ENCODE measurements around the gene UNC45A. TPM values are rescaled to one million over a fixed set of nuclear protein-coding genes. Genes with fewer than 3 reads are reported as not detected.

UNC45A gene
- total RNA-seq, 1 donor from 2014 or later, result 56.2 TPM

DNA sequence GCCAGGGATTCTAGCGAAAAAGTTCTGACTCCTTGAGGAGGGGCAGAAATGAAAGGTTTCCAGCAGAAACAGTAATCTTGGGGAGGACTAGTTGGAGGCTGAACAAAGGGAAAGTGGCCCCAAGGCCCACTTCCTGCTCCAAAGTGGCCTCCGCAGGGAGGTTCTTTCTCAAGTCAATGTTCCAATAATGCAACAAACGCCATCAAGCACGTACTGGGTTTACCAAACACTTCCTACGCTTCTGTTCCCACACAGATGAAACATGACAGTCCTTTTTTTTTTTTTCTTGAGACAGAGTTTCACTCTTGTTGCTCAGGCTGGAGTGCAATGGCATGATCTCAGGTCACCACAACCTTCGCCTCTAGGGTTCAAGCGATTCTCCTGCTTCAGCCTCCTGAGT lies 10.0 kb downstream of the UNC45A start:
- H3K36me3 ChIP-seq (ENCODE audit: insufficient read depth, low read length), result peaks cover 52% of the 10 kb centered on the region

GRCh38 chr15:90946538-90946937 lies 11.5 kb downstream of the UNC45A start:
- H3K4me1 ChIP-seq (ENCODE audit: insufficient read depth, low read length), result no peaks in the 10 kb centered on the region
- TF ChIP-seq, protein P1, sequence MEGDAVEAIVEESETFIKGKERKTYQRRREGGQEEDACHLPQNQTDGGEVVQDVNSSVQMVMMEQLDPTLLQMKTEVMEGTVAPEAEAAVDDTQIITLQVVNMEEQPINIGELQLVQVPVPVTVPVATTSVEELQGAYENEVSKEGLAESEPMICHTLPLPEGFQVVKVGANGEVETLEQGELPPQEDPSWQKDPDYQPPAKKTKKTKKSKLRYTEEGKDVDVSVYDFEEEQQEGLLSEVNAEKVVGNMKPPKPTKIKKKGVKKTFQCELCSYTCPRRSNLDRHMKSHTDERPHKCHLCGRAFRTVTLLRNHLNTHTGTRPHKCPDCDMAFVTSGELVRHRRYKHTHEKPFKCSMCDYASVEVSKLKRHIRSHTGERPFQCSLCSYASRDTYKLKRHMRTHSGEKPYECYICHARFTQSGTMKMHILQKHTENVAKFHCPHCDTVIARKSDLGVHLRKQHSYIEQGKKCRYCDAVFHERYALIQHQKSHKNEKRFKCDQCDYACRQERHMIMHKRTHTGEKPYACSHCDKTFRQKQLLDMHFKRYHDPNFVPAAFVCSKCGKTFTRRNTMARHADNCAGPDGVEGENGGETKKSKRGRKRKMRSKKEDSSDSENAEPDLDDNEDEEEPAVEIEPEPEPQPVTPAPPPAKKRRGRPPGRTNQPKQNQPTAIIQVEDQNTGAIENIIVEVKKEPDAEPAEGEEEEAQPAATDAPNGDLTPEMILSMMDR (IDR thresholded peaks at IDR 0.05; ENCODE audit: insufficient read depth, low read depth, low read length), result no peak
- no peak for TF ChIP-seq EZH2 (IDR thresholded peaks at IDR 0.05; ENCODE audit: insufficient read depth, low read length)
- no peak for FAIRE-seq

More for the DNA sequence above, 10.0 kb downstream of the UNC45A start:
- Mint-ChIP-seq H3K9me3 (ENCODE audit: unreplicated experiment) (no peaks in the 10 kb centered on the region), H3K27me3 (ENCODE audit: low read depth, unreplicated experiment) (no peaks in the 10 kb centered on the region), H3K36me3 (ENCODE audit: low read depth, unreplicated experiment) (peaks cover 29% of the 10 kb centered on the region), H3K27ac (ENCODE audit: unreplicated experiment) (no peak overlapping the region), H3K4me3 (ENCODE audit: unreplicated experiment) (no peak overlapping the region), H3K4me1 (ENCODE audit: low read depth, unreplicated experiment) (no peaks in the 10 kb centered on the region)
- Histone ChIP-seq H3K4me3 (ENCODE audit: insufficient read depth, low read depth, low read length) (no peak overlapping the region), H4K20me1 (ENCODE audit: insufficient read depth, low read length) (peaks cover 7% of the 10 kb centered on the region), H3K9me3 (ENCODE audit: insufficient read depth, low read depth, low read length) (no peaks in the 10 kb centered on the region), H2AFZ (ENCODE audit: low read depth, low read length) (no peak overlapping the region), H3K27ac (ENCODE audit: low read depth, low read length) (no peak overlapping the region), H3K4me1 (ENCODE audit: insufficient read depth, low read length) (no peaks in the 10 kb centered on the region), H3K27me3 (ENCODE audit: insufficient read depth, low read length) (no peaks in the 10 kb centered on the region), H3K79me2 (ENCODE audit: insufficient read depth, low read length) (no peaks in the 10 kb centered on the region), H3K4me2 (ENCODE audit: low read length) (no peak overlapping the region), H3K9ac (ENCODE audit: low read length) (no peak overlapping the region)
- TF ChIP-seq, protein P1 (IDR thresholded peaks at IDR 0.05; ENCODE audit: insufficient read depth, low read depth, low read length), result no peak
- TF ChIP-seq EZH2 (IDR thresholded peaks at IDR 0.05; ENCODE audit: insufficient read depth, low read length), result no peak
- DNase-seq (ENCODE audit: low read depth) (no peak), FAIRE-seq (no peak)

GRCh38 chr15:90946941-90947576 lies 12.0 kb downstream of the UNC45A start:
- Histone ChIP-seq H3K4me2 (ENCODE audit: low read length) (no peak overlapping the region), H3K36me3 (ENCODE audit: insufficient read depth, low read length) (peaks cover 49% of the 10 kb centered on the region), H3K9ac (ENCODE audit: low read length) (no peak overlapping the region), H3K4me3 (ENCODE audit: insufficient read depth, low read depth, low read length) (no peak overlapping the region), H4K20me1 (ENCODE audit: insufficient read depth, low read length) (peaks cover 7% of the 10 kb centered on the region), H2AFZ (ENCODE audit: low read depth, low read length) (no peak overlapping the region), H3K79me2 (ENCODE audit: insufficient read depth, low read length) (no peaks in the 10 kb centered on the region), H3K9me3 (ENCODE audit: insufficient read depth, low read depth, low read length) (no peaks in the 10 kb centered on the region), H3K27ac (ENCODE audit: low read depth, low read length) (no peak overlapping the region), H3K27me3 (ENCODE audit: insufficient read depth, low read length) (no peaks in the 10 kb centered on the region), H3K4me1 (ENCODE audit: insufficient read depth, low read length) (no peaks in the 10 kb centered on the region)
- TF ChIP-seq, protein P1 (IDR thresholded peaks at IDR 0.05; ENCODE audit: insufficient read depth, low read depth, low read length), result no peak
- TF ChIP-seq EZH2 (IDR thresholded peaks at IDR 0.05; ENCODE audit: insufficient read depth, low read length), result no peak
- no peaks in the 10 kb centered on the region for H3K27me3 Mint-ChIP-seq (ENCODE audit: low read depth, unreplicated experiment)
- no peak overlapping the region for H3K27ac Mint-ChIP-seq (ENCODE audit: unreplicated experiment)
- H3K4me1 Mint-ChIP-seq (ENCODE audit: low read depth, unreplicated experiment), result no peaks in the 10 kb centered on the region
- no peak overlapping the region for H3K4me3 Mint-ChIP-seq (ENCODE audit: unreplicated experiment)
- DNase-seq (ENCODE audit: low read depth) (no peak), FAIRE-seq (no peak)
- H3K36me3 Mint-ChIP-seq (ENCODE audit: low read depth, unreplicated experiment), result peaks cover 27% of the 10 kb centered on the region
- no peaks in the 10 kb centered on the region for H3K9me3 Mint-ChIP-seq (ENCODE audit: unreplicated experiment)

More at GRCh38 chr15:90946538-90946937, 11.5 kb downstream of the UNC45A start:
- Histone ChIP-seq H3K9me3 (ENCODE audit: insufficient read depth, low read depth, low read length) (no peaks in the 10 kb centered on the region), H4K20me1 (ENCODE audit: insufficient read depth, low read length) (peaks cover 7% of the 10 kb centered on the region), H3K36me3 (ENCODE audit: insufficient read depth, low read length) (peaks cover 44% of the 10 kb centered on the region), H3K79me2 (ENCODE audit: insufficient read depth, low read length) (no peaks in the 10 kb centered on the region), H3K4me2 (ENCODE audit: low read length) (no peak overlapping the region), H3K27ac (ENCODE audit: low read depth, low read length) (no peak overlapping the region), H2AFZ (ENCODE audit: low read depth, low read length) (no peak overlapping the region), H3K9ac (ENCODE audit: low read length) (no peak overlapping the region), H3K4me3 (ENCODE audit: insufficient read depth, low read depth, low read length) (no peak overlapping the region), H3K27me3 (ENCODE audit: insufficient read depth, low read length) (no peaks in the 10 kb centered on the region)
- H3K4me3 Mint-ChIP-seq (ENCODE audit: unreplicated experiment), result no peak overlapping the region
- H3K27me3 Mint-ChIP-seq (ENCODE audit: low read depth, unreplicated experiment), result no peaks in the 10 kb centered on the region
- H3K27ac Mint-ChIP-seq (ENCODE audit: unreplicated experiment), result no peak overlapping the region
- peaks cover 25% of the 10 kb centered on the region for H3K36me3 Mint-ChIP-seq (ENCODE audit: low read depth, unreplicated experiment)
- no peaks in the 10 kb centered on the region for H3K9me3 Mint-ChIP-seq (ENCODE audit: unreplicated experiment)
- no peaks in the 10 kb centered on the region for H3K4me1 Mint-ChIP-seq (ENCODE audit: low read depth, unreplicated experiment)
- DNase-seq (ENCODE audit: low read depth), result no peak

Measured in astrocyte (in vitro differentiated cells and primary cell).